ENCODE measurements around the gene RAPGEFL1.
"Not testable (repeated sequence)": the region's sequence is repeated elsewhere in the genome, so short reads cannot be mapped to it uniquely, and the experiment has no call there.

RAPGEFL1 gene

DNA sequence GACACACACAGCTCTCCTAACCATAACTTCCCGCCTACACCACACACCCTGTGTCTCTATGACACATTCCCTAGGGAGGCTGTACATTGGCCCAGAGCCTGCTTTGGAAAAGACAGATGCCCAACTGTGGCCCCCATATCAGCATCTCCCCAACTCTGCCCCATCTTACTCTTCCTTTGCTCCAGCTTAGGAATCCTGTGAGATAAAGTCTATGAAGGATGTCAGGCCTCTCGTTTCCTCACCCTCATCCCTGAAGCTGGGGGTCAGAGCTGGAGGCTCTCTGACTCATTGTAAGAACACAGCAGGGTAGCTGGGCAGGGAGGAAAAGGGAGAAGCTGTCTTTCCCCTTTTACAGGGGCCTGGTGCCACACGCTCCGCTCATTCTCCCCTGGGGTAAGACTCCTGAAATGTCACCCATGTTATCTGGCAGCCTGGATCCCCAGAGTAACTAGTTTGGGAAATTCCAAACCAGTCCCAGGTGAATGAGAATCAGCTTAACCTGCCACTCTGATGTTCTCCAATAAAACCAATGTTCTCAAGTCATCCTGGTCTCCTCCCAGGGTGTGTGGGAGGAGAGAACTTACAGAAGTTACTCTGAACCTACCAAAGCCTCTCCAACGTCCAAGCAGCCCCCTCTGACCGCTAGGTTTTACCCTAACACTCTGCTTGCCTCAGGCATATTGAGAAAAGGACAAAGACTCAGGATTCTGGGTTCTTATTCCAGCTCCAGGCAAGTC, 2.8 kb downstream of the RAPGEFL1 start:
- Mint-ChIP-seq H3K36me3 (peaks cover 22 to 24% of the 10 kb centered on the region in 2 donors), H3K9me3 (no peaks in the 10 kb centered on the region), H3K27ac (peak overlapping the region; percentile 28), H3K4me1 (peaks cover 19 to 34% of the 10 kb centered on the region in 2 donors), H3K4me3 (peak overlapping the region in 1 of 2 donors; percentile 7), H3K27me3 (peaks cover 4 to 5% of the 10 kb centered on the region in 2 donors)
- peak; percentile 18 for DNase-seq
- peak; percentile 35 to 51 for ATAC-seq (replicated peaks)

DNA sequence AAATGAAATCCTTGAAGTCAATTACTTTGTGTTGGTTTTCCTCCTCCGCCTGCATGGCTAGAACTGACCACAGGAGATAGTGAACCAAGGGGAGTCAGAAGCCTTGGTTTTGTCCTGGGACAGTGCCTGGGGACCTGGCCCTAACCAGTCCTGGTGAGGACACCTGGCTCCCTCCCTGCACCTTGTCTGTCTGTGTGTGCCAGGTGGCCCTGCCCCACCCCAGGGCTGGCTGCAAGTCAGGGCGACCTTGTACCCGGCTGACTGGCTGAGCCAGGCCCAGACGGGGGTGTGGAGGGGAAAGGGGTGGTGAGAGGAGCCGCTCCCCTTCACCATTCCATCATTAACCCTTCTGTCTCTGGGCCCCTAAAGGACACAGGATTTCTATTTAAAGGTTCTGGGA, 3.4 kb downstream of the RAPGEFL1 start:
- no peaks in the 10 kb centered on the region for H3K9me3 Mint-ChIP-seq
- peaks cover 19 to 34% of the 10 kb centered on the region in 2 donors for H3K4me1 Mint-ChIP-seq
- peaks cover 4 to 5% of the 10 kb centered on the region in 2 donors for H3K27me3 Mint-ChIP-seq
- H3K4me3 Mint-ChIP-seq, result peak overlapping the region in 1 of 2 donors; percentile 25
- H3K36me3 Mint-ChIP-seq, result peaks cover 22 to 23% of the 10 kb centered on the region in 2 donors
- no peak for ATAC-seq (replicated peaks)
- no peak for DNase-seq
- peak overlapping the region; percentile 28 for H3K27ac Mint-ChIP-seq

DNA sequence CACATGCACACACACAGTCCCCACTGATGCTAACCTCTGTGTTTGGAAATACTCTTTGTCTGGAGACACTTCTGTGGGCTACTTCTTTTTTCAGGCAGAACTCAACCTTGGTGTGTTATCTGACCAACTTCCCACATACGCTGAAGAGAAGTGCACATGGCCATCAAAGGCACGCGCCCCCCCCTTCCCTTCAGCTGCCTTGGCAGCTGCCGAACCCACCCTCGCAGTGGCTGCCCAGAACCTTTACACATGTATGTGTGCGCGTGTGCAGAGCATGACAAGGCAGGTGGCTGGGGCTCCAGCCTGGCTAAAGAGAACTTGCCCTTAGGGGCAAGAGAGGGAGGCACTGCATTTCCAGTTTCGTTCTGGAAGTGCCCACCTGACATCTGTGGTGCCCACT, 3.9 kb downstream of the RAPGEFL1 start:
- H3K9me3 Mint-ChIP-seq, result no peaks in the 10 kb centered on the region
- H3K36me3 Mint-ChIP-seq, result peaks cover 17 to 18% of the 10 kb centered on the region in 2 donors
- H3K4me3 Mint-ChIP-seq, result no peak overlapping the region
- DNase-seq (no peak), ATAC-seq (replicated peaks) (no peak)
- no peak overlapping the region for H3K27ac Mint-ChIP-seq
- H3K4me1 Mint-ChIP-seq, result peaks cover 19 to 34% of the 10 kb centered on the region in 2 donors
- H3K27me3 Mint-ChIP-seq, result peaks cover 4 to 5% of the 10 kb centered on the region in 2 donors

DNA sequence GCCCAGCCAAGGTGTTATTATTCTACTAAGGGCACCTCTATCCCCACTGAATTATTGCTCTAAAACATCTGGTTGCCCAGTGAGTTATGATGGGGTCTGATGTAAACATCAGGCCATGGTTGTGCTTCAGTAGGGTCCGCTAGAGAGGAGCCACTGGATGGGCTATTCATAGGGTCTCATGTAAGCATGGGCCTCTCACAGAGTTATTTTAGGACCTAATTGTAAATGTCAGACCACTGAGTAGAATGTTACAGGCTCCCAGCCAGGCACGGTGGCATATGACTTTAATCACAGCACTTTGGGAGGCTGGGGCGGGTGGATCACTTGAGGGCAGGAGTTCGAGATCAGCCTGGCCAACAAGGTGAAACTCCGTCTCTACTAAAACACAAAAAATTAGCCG, 5.3 kb downstream of the RAPGEFL1 start:
- Mint-ChIP-seq H3K27me3 (peaks cover 4 to 5% of the 10 kb centered on the region in 2 donors), H3K27ac (no peak overlapping the region), H3K4me3 (no peak overlapping the region), H3K9me3 (no peaks in the 10 kb centered on the region), H3K36me3 (peaks cover 7 to 11% of the 10 kb centered on the region in 2 donors), H3K4me1 (peaks cover 13 to 24% of the 10 kb centered on the region in 2 donors)
- DNase-seq (no peak), ATAC-seq (replicated peaks) (no peak)

DNA sequence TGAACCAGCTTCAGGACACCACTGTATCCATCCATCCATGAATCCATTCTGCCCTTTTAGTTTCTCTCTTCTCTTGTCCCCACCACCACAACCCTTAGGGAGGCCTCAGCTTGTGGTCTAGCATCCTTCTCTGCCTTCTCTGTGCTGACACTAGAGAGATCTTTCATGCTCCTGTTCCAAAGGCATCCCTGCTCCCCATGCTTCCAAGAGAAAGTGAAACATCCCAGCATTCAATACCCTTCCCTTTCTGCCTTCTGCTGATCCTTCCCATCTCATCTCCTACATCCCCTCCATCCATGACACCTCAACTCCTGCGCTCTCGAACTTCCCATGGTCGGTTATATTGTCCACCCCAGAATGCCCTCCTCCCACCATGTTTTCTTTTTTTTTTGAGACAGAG, 10.0 kb downstream of the RAPGEFL1 start:
- Mint-ChIP-seq H3K27ac (no peak overlapping the region), H3K4me1 (peaks cover 7 to 22% of the 10 kb centered on the region in 2 donors), H3K27me3 (no peaks in the 10 kb centered on the region), H3K36me3 (peaks cover 3 to 5% of the 10 kb centered on the region in 2 donors), H3K9me3 (no peaks in the 10 kb centered on the region), H3K4me3 (no peak overlapping the region)
- DNase-seq (no peak), ATAC-seq (replicated peaks) (no peak)

DNA sequence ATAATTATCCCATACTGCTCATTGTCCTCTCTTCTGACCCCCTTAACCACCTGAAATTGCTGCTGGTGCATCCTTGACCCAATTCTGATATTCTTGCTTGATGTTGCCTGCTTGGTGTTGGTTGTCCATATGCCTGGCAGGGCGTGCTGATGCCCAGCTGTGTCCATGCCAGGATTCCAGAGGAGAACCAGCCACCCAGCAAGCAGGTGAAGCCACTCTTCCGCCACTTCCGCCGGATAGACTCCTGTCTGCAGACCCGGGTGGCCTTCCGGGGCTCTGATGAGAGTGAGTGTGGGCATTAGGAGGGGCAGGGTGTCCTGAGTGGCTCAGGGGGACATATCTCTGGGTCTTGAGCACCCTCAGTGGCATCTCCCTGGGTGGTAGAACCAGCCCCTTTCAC, 11.4 kb downstream of the RAPGEFL1 start:
- Mint-ChIP-seq H3K4me3 (no peak overlapping the region), H3K27me3 (no peaks in the 10 kb centered on the region), H3K9me3 (no peaks in the 10 kb centered on the region), H3K4me1 (peaks cover 7 to 29% of the 10 kb centered on the region in 2 donors), H3K27ac (no peak overlapping the region), H3K36me3 (peaks cover 9 to 13% of the 10 kb centered on the region in 2 donors)
- DNase-seq (no peak), ATAC-seq (replicated peaks) (no peak)

DNA sequence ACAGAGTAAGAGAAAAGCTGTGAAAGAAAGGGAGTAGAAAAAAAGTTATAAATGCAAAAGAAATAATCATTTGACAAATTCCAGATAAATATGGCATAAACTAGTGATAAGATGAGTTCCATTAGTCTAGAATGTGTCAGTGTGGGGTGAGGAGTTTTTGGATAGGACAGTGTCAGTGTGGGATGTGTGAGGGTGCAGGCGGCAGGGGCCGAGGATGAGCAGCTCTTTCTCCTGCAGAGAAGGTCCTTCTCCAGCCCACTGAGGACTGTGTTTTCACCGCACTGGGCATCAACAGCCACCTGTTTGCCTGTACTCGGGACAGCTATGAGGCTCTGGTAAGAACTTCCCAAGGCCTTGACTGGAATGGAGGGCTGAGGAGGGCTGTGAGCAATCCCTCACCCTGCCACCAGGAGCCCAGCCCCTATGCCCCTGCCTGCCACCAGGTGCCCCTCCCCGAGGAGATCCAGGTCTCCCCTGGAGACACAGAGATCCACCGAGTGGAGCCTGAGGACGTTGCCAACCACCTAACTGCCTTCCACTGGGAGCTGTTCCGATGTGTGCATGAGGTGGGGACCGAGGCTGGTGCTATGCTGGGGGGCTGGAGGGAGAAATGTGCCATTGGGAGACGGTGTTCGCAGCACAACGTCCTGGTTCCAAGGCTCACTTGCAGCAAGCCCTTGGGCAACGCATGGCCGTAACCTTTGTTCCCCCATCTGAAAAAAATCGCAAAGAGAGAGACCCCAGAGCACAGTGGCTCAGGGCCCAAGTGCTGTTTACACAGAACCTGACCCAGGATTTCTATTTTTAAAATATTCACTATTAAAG, 13.1 kb downstream of the RAPGEFL1 start:
- H3K27ac Mint-ChIP-seq, result no peak overlapping the region
- DNase-seq (no peak), ATAC-seq (replicated peaks) (peak; percentile 56 to 59)
- peaks cover 9 to 17% of the 10 kb centered on the region in 2 donors for H3K36me3 Mint-ChIP-seq
- peak overlapping the region; percentile 53 to 95 for H3K4me3 Mint-ChIP-seq
- peaks cover 11 to 34% of the 10 kb centered on the region in 2 donors for H3K4me1 Mint-ChIP-seq
- no peaks in the 10 kb centered on the region for H3K9me3 Mint-ChIP-seq
- no peaks in the 10 kb centered on the region for H3K27me3 Mint-ChIP-seq

DNA sequence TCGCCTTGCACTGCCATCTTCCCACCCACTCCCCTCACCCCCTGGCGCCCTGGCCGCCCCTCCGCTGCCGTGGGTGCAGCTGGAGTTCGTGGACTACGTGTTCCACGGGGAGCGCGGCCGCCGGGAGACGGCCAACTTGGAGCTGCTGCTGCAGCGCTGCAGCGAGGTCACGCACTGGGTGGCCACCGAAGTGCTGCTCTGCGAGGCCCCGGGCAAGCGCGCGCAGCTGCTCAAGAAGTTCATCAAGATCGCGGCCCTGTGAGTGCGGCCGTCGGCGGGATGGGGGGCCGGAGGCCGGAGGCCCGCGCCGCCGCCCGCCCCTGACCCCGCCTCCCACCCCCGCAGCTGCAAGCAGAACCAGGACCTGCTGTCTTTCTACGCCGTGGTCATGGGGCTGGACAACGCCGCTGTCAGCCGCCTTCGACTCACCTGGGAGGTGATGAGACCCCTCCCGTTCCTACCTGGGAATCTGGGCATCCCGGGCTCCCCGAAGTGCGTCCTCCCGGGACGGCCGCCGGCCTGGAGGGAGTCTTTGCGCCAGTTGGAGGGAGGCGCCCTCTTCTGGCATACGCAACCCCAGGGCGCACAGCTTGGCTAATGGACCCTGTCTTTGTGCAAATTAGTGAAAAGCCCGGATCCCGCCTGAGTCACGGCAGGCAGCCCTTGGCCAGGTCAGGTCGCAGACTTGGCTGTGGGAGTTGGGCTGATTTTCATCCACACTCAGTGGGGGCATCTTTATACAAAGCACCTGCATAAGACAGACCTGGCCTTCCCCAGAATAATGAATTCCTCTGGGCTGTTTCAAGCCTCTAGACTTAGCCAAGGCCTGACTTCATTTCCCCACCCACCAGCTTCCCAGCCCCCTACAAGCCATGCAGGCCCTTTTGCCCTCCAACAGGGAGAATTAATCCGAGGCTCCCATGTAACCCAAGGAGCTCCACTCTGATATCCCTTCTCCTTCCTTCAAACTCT, 14.3 kb downstream of the RAPGEFL1 start:
- Mint-ChIP-seq H3K4me3 (peak overlapping the region; percentile 95 to 96), H3K4me1 (peaks cover 11 to 34% of the 10 kb centered on the region in 2 donors), H3K36me3 (peaks cover 9 to 17% of the 10 kb centered on the region in 2 donors), H3K9me3 (no peaks in the 10 kb centered on the region), H3K27ac (peak overlapping the region; percentile 75), H3K27me3 (no peaks in the 10 kb centered on the region)
- DNase-seq, result peak; percentile 62
- peak; percentile 91 for ATAC-seq (replicated peaks)

DNA sequence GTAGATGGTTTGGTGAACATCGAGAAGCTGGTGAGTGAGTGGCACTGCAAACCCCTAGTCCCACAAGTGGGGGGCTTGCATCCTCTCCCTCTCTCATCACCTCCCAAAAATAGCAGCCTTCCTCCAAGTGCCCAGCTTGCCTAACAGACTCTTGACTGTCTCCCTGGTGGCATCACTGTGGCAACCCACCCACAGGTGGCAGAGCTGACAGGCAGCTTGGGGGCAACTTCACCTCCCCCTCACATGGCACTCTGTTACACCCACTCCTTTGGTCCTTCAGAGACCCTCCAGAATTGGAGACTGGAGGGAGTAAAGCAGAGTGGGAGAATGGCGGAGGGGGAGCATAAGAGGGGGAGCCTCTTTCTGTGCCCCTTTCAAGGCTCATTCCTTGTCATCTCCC, 15.7 kb downstream of the RAPGEFL1 start:
- DNase-seq (no peak), ATAC-seq (replicated peaks) (no peak)
- Mint-ChIP-seq H3K9me3 (no peaks in the 10 kb centered on the region), H3K27me3 (peaks cover 0 to 4% of the 10 kb centered on the region in 2 donors), H3K4me1 (peaks cover 11 to 34% of the 10 kb centered on the region in 2 donors), H3K4me3 (no peak overlapping the region), H3K27ac (peak overlapping the region; percentile 71), H3K36me3 (peaks cover 9 to 13% of the 10 kb centered on the region in 2 donors)

DNA sequence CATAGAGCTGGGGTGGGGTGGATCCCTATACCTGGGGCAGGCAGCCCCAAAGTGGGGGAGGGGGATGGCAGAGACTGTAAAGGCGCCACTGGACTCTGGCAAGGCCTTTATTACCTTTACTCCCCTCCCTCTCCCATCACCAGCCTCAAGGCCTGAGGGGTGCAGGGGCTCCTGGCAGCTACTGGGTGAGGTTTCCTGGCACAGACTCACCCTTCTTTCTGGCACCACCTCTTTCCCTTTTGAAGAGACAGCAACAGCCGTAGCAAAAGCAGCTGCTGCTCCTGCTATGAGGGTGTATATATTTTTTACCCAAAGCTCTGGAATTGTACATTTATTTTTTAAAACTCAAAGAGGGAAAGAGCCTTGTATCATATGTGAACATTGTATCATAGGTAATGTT, 17.6 kb downstream of the RAPGEFL1 start:
- DNase-seq, result no peak
- Mint-ChIP-seq H3K4me1 (peaks cover 11 to 34% of the 10 kb centered on the region in 2 donors), H3K9me3 (no peaks in the 10 kb centered on the region), H3K4me3 (no peak overlapping the region), H3K36me3 (peaks cover 9 to 13% of the 10 kb centered on the region in 2 donors), H3K27me3 (peaks cover 4 to 5% of the 10 kb centered on the region in 2 donors), H3K27ac (no peak overlapping the region)
- ATAC-seq (replicated peaks), result no peak

DNA sequence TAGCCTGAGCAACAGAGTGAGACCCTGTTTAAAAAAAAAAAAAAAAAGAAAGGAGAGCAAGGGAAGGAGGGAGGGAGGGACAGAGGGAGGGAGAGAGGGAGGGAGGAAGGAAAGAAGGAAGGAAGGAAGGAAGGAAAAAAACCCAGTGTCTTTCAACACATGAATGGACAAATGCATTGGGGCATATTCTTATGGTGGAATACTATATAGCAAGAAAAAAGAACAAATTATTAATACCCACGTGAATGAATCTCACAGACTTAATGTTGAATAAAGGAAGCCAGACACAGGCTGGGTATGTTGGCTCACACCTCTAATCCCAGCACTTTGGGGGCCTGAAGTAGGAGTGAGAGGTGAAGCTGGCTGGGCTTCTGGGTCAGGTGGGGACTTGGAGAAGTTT, 20.3 kb downstream of the RAPGEFL1 start:
- Mint-ChIP-seq H3K27me3 (peaks cover 4 to 5% of the 10 kb centered on the region in 2 donors), H3K4me3 (no peak overlapping the region), H3K27ac (no peak overlapping the region), H3K4me1 (peaks cover 3 to 10% of the 10 kb centered on the region in 2 donors), H3K36me3 (peaks cover 9 to 13% of the 10 kb centered on the region in 2 donors), H3K9me3 (no peaks in the 10 kb centered on the region)
- ATAC-seq (replicated peaks) (no peak), DNase-seq (no peak)

DNA sequence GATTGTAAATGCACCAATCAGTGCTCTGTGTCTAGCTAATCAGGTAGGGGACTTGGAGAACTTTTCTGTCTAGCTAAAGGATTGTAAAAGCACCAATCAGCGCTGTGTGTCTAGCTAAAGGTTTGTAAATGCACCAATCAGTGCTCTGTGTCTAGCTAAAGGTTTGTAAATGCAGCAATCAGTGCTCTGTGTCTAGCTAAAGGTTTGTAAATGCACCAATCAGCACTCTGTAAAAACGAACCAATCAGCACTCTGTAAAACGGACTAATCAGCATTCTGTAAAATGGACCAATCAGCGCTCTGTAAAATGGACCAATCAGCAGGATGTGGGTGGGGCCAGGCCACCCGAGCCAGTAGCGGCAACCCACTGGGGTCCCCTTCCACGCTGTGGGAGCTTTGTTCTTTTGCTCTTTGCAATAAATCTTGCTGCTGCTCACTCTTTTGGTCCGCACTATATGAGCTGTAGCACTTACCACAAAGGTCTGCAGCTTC, 20.7 kb downstream of the RAPGEFL1 start:
- H3K4me1 Mint-ChIP-seq; ATAC-seq (replicated peaks); H3K27me3 Mint-ChIP-seq; H3K9me3 Mint-ChIP-seq; H3K4me3 Mint-ChIP-seq; DNase-seq; H3K27ac Mint-ChIP-seq; H3K36me3 Mint-ChIP-seq: not testable (repeated sequence)

DNA sequence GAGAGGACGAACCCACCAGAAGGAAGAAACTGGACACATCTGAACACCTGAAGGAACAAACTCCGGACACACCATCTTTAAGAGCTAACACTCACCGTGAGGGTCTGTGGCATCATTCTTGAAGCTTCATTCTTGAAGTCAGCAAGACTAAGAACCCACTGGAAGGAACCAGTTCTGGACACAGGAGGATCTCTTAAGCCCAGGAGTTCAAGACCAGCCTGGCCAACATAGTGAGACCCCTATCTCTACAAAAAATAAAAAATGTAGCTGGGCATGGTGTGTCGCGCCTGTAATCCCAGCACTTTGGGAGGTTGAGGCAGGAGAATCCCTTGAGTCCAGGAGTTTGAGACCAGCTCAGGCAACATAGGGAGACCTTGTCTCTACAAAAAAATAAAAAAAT, 21.3 kb downstream of the RAPGEFL1 start:
- H3K27ac Mint-ChIP-seq, result no peak overlapping the region
- ATAC-seq (replicated peaks), result no peak
- peaks cover 3 to 6% of the 10 kb centered on the region in 2 donors for H3K4me1 Mint-ChIP-seq
- peaks cover 4 to 5% of the 10 kb centered on the region in 2 donors for H3K27me3 Mint-ChIP-seq
- no peak overlapping the region for H3K4me3 Mint-ChIP-seq
- no peaks in the 10 kb centered on the region for H3K9me3 Mint-ChIP-seq
- DNase-seq, result no peak
- peaks cover 4 to 6% of the 10 kb centered on the region in 2 donors for H3K36me3 Mint-ChIP-seq

Data from stimulated activated naive B cell treated with anti-CD40 and anti-IgM and Interleukin-4, amounts not matched to agents 10 μg/mL and 1 μg/mL and 100 μg/mL, for 72 hours (primary cell).